ENCODE results near the gene OXSR1.
A peak's percentile ranks its signal among the peaks of the same experiment; 100 is the strongest.
"Not testable (repeated sequence)": the region's sequence is repeated elsewhere in the genome, so short reads cannot be mapped to it uniquely, and the experiment has no call there.

OXSR1 gene

GRCh38 chr3:38158472-38158871 lies 6.9 kb upstream of the OXSR1 start:
- Mint-ChIP-seq H3K4me3 (no peak overlapping the region), H3K27me3 (ENCODE audit: low read depth) (no peaks in the 10 kb centered on the region), H3K4me1 (no peaks in the 10 kb centered on the region), H3K36me3 (ENCODE audit: low read depth) (no peaks in the 10 kb centered on the region), H3K9me3 (no peaks in the 10 kb centered on the region), H3K27ac (no peak overlapping the region)
- TF ChIP-seq CTCF (IDR thresholded peaks at IDR 0.05; ENCODE audit: unreplicated experiment in 3 of 3) = no peak

DNA sequence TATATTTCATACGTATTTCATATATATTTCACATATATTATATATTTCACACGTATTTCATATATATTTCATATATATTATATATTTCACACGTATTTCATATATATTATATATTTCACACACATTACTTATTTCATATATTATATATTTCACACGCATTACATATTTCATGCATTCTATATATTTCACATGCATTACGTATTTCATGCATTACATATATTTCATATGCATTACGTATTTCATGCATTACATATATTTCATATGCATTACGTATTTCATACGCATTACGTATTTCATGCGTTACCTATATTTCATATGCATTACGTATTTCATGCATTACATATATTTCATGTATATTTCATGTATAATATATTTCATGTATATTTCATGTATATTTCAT lies 4.6 kb upstream of the OXSR1 start:
- not testable (repeated sequence) for H3K27me3 Mint-ChIP-seq (ENCODE audit: low read depth); H3K36me3 Mint-ChIP-seq (ENCODE audit: low read depth); H3K9me3 Mint-ChIP-seq; H3K4me1 Mint-ChIP-seq; H3K27ac Mint-ChIP-seq; H3K4me3 Mint-ChIP-seq

- H3K36me3 Mint-ChIP-seq (ENCODE audit: low read depth) = peaks cover 8% of the 10 kb centered on the region
- no peaks in the 10 kb centered on the region for H3K27me3 Mint-ChIP-seq (ENCODE audit: low read depth)
- peaks cover 21% of the 10 kb centered on the region for H3K4me1 Mint-ChIP-seq
- no peaks in the 10 kb centered on the region for H3K9me3 Mint-ChIP-seq
- H3K27ac Mint-ChIP-seq = peak overlapping the region in 2 of 3 experiments; percentile 100
- H3K4me3 Mint-ChIP-seq = peak overlapping the region; percentile 62 to 99 (median 82)
- peak in 1 of 3 experiments; percentile 11 for TF ChIP-seq CTCF (IDR thresholded peaks at IDR 0.05; ENCODE audit: unreplicated experiment in 3 of 3)
Measured at GRCh38 chr3:38163117-38163840, 2.1 kb upstream of the OXSR1 start.

DNA sequence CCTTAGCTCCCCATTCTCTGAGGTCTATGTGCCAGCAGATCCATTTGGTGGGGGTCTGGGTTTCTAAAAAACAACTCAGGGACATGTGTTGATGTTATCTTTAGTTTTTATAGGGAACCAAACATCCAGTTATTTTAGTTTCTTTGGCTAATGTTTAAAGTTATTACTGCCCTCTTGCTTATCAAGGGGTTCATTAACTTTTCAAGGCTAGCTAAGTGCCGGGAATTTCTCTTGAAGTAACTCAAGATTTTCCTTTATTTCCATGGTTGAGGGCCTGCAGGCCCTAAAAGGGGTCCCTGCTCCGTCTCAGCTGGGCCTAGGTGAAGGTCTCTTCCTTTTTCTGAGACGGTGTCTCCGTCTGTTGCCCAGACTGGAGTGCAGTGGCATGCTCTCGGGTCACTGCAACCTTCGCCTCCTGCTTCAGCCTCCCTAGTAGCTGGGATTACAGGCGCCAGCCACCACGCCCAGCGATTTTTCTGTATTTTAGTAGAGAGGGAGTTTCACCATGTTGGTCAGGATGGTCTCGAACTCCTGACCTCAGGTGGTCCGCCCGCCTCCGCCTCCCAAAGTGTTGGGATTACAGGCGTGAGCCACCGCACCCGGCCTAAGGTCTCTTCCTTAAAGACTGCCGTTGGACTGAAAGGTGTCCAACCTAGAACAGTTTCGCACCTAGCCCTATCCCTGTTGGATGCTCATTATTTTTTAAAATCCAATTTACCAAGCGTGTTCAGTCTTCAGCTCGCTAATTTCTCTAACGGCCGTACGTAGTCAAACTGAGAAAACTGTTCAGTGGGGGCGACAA lies 1.3 kb upstream of the OXSR1 start:
- Mint-ChIP-seq H3K4me1 (peaks cover 27% of the 10 kb centered on the region), H3K36me3 (ENCODE audit: low read depth) (peaks cover 8% of the 10 kb centered on the region), H3K27me3 (ENCODE audit: low read depth) (no peaks in the 10 kb centered on the region), H3K4me3 (peak overlapping the region; percentile 98 to 99 (median 98)), H3K27ac (peak overlapping the region; percentile 99 to 100 (median 100)), H3K9me3 (no peaks in the 10 kb centered on the region)
- TF ChIP-seq CTCF (IDR thresholded peaks at IDR 0.05; ENCODE audit: unreplicated experiment in 3 of 3) = no peak

- H3K9me3 Mint-ChIP-seq = no peaks in the 10 kb centered on the region
- H3K4me1 Mint-ChIP-seq = peaks cover 27% of the 10 kb centered on the region
- H3K27me3 Mint-ChIP-seq (ENCODE audit: low read depth) = no peaks in the 10 kb centered on the region
- H3K36me3 Mint-ChIP-seq (ENCODE audit: low read depth) = peaks cover 8% of the 10 kb centered on the region
- no peak for TF ChIP-seq CTCF (IDR thresholded peaks at IDR 0.05; ENCODE audit: unreplicated experiment in 3 of 3)
- H3K27ac Mint-ChIP-seq = peak overlapping the region; percentile 99 to 100 (median 100)
- H3K4me3 Mint-ChIP-seq = peak overlapping the region; percentile 98 to 99 (median 98)
Measured at GRCh38 chr3:38164643-38164951, 740 bp upstream of the OXSR1 start.

DNA sequence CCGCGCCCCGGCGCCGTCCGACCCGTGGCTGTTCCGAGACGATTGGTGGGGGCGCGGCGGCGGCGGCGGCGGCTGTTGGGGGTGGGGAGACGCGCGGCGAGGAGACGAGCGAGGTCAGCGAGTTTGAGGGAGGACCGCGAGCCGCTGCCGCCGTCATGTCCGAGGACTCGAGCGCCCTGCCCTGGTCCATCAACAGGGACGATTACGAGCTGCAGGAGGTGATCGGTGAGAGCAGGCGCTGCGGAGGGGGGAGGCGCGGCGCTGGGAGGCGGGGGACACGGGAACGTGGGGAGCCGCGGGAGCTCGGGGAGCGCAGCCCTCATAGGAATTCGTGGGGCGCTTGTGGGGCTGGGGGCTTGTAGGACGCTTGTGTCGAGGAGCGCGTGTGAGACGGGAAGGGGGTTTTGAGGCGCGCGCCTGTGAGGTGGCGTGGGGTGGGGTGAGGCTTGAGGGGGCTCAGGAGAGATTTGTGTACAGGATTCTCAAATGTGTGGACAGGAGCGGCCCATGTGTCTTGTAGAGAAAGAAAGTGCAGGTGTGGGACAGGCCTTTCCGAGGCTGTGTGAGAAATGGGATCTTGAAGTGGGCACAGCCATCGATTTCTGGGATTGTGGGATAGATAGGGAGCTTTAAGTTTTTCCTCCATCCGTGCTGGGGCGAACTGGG lies 518 bp downstream of the OXSR1 start:
- Mint-ChIP-seq H3K36me3 (ENCODE audit: low read depth) (peaks cover 8% of the 10 kb centered on the region), H3K4me1 (peaks cover 27% of the 10 kb centered on the region), H3K9me3 (no peaks in the 10 kb centered on the region), H3K27ac (peak overlapping the region; percentile 99 to 100 (median 100)), H3K4me3 (peak overlapping the region; percentile 98 to 99 (median 98)), H3K27me3 (ENCODE audit: low read depth) (no peaks in the 10 kb centered on the region)
- no peak for TF ChIP-seq CTCF (IDR thresholded peaks at IDR 0.05; ENCODE audit: unreplicated experiment in 3 of 3)
